Keratinocyte (primary cell): ENCODE measurements around the gene SLK. TPM values are rescaled to one million over a fixed set of nuclear protein-coding genes. Genes with fewer than 3 reads are reported as not detected.

Experiments used
- DNase-seq: peaks from one replicate; pipeline ENCODE4 v3.0.0-alpha.2; 2011; ENCODE audit warnings: low read depth, missing footprints, low spot score
- FAIRE-seq: peaks from 2 replicates; lab custom pipeline; 2011; peaks lifted over from hg19 to GRCh38; lab: Jason Lieb, UNC
- H2AFZ ChIP-seq: 2 replicates; pipeline ENCODE4 v1.6.0; 2012; ENCODE audit warnings: low read length, control low read depth, inconsistent platforms; ENCODE audit not compliant: control insufficient read depth
- H3K27ac ChIP-seq: 2 replicates; pipeline ENCODE4 v1.5.1; 2011; ENCODE audit warnings: low read length; ENCODE audit not compliant: control insufficient read depth, insufficient read depth
- H3K27me3 ChIP-seq: 3 replicates; pipeline ENCODE4 v1.6.0; 2011; ENCODE audit warnings: low read length; ENCODE audit not compliant: control insufficient read depth, insufficient read depth; ENCODE audit errors: extremely low read depth
- H3K36me3 ChIP-seq, 2 experiments: 2 replicates in 1 of 2; 3 replicates in 1 of 2; pipeline ENCODE4 v1.5.1; 2011; ENCODE audit warnings: low read length in 2 of 2, mild to moderate bottlenecking in 1 of 2; ENCODE audit not compliant: control insufficient read depth in 2 of 2, insufficient read depth in 2 of 2; ENCODE audit errors: extremely low read depth in 1 of 2
- H3K4me1 ChIP-seq: 3 replicates; pipeline ENCODE4 v1.5.1; 2011; ENCODE audit warnings: low read length; ENCODE audit not compliant: control insufficient read depth, insufficient read depth; ENCODE audit errors: extremely low read depth
- H3K4me2 ChIP-seq: 3 replicates; pipeline ENCODE4 v1.6.0; 2011; ENCODE audit warnings: low read depth, low read length; ENCODE audit not compliant: control insufficient read depth, insufficient read depth; ENCODE audit errors: extremely low read depth
- H3K4me3 ChIP-seq, 3 experiments: fragments of 200-600 bp in 1 of 3; sonication (generic) in 1 of 3; 2 replicates in 2 of 3; 3 replicates in 1 of 3; pipeline ENCODE4 v1.5.1; 2011 to 2016; ENCODE audit warnings: low read length in 3 of 3, mild to moderate bottlenecking in 3 of 3, control low read depth in 2 of 3, inconsistent platforms in 1 of 3, low read depth in 1 of 3, mixed read lengths in 1 of 3, mixed run types in 1 of 3, moderate library complexity in 1 of 3; ENCODE audit not compliant: control insufficient read depth in 2 of 3, insufficient read depth in 2 of 3; ENCODE audit errors: extremely low read depth in 1 of 3
- H3K79me2 ChIP-seq: 2 replicates; pipeline ENCODE4 v1.6.0; 2012; ENCODE audit warnings: low read length; ENCODE audit not compliant: control insufficient read depth, insufficient read depth
- H3K9ac ChIP-seq: 3 replicates; pipeline ENCODE4 v1.6.0; 2011; ENCODE audit warnings: low read length; ENCODE audit not compliant: control insufficient read depth, insufficient read depth; ENCODE audit errors: extremely low read depth
- H3K9me1 ChIP-seq: 3 replicates; pipeline ENCODE4 v1.6.0; 2011; ENCODE audit warnings: low read length; ENCODE audit not compliant: control insufficient read depth, insufficient read depth; ENCODE audit errors: extremely low read depth
- H3K9me3 ChIP-seq: 2 replicates; pipeline ENCODE4 v1.5.1; 2012; ENCODE audit warnings: low read depth, low read length; ENCODE audit not compliant: control insufficient read depth
- H4K20me1 ChIP-seq: 3 replicates; pipeline ENCODE4 v1.6.0; 2011; ENCODE audit warnings: low read length; ENCODE audit not compliant: control insufficient read depth, insufficient read depth; ENCODE audit errors: extremely low read depth
- CTCF ChIP-seq, 3 experiments: IDR thresholded peaks in 1 of 3; conservative IDR thresholded peaks in 1 of 3; optimal IDR thresholded peaks in 1 of 3; 2 replicates in 2 of 3; 3 replicates in 1 of 3; pipeline versions ENCODE3 to v1.5.1; 2011; ENCODE audit warnings: low read length in 3 of 3, mild to moderate bottlenecking in 3 of 3, moderate library complexity in 2 of 3, control low read depth in 1 of 3, inconsistent platforms in 1 of 3; ENCODE audit not compliant: insufficient read depth in 2 of 3; ENCODE audit errors: extremely low read depth in 1 of 3
- EZH2 ChIP-seq: IDR thresholded peaks from one replicate; pipeline ENCODE4 v1.6.1; 2012; ENCODE audit warnings: inconsistent platforms, mild to moderate bottlenecking, low read length, moderate library complexity
- dilution Hi-C: fragments of 300-500 bp; cut with MboI; formaldehyde crosslinking; loops from one replicate; pipeline ENCODE4 v1.7.0; 2020; ENCODE audit warnings: low sequenced_read_pairs; ENCODE audit not compliant: extremely low pct_ligation_motif_present
- polyA plus RNA-seq, 5 experiments: library from polyadenylated mRNA; depleted of rRNA in 3 of 5; stranded (reverse) in 3 of 5; stranded (forward) in 1 of 5; unstranded in 1 of 5; fragments of >200 nt; gene quantifications; 1 replicate in 1 of 5; 2 replicates in 3 of 5; 3 replicates in 1 of 5; pipeline versions ENCODE4 v1.2.1 to v1.2.3, GENCODE V29; 2011 to 2012; ENCODE audit warnings: missing spikeins in 2 of 5, low read depth in 1 of 5, low replicate concordance in 1 of 5

Gene SLK
- polyA plus RNA-seq, 1 donor (not counting 4 experiments of a cell fraction or from before 2014, with no cell fraction given): 36.7 TPM

DNA sequence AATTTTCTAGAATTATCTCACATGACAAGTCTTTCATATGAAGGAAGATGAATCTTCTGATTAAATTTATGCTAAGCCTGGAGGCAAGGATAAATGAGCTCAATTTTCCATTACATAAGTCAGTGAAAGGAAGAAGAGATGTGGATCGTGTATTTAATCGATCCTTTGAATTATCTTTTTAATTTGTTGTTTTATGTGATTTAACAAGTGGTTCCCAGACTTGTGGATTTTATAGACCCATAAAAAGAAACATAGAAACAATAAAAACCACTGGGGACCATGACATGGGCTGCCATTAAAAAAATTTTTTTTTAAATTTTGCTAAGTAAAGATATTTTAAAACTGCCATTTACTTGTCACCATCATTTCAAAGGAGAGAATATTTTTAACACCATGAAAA lies 45.0 kb downstream of the SLK start:
- no peak for TF ChIP-seq CTCF (optimal IDR thresholded peaks at IDR 0.05 in 1 of 3, IDR thresholded peaks at IDR 0.05 in 1 of 3, conservative IDR thresholded peaks at IDR 0.05 in 1 of 3; ENCODE audit: extremely low read depth in 1 of 3, insufficient read depth in 2 of 3, low read length in 3 of 3)
- TF ChIP-seq EZH2: no peak
- Histone ChIP-seq H3K79me2 (peaks cover 2% of the 10 kb centered on the region), H3K4me1 (no peaks in the 10 kb centered on the region), H3K27me3 (no peaks in the 10 kb centered on the region), H3K9me3 (no peaks in the 10 kb centered on the region), H2AFZ (no peak overlapping the region), H3K4me3 (no peak overlapping the region), H3K27ac (no peak overlapping the region), H3K36me3 (peaks cover 8 to 10% of the 10 kb centered on the region in 2 experiments), H3K4me2 (no peak overlapping the region), H4K20me1 (no peaks in the 10 kb centered on the region), H3K9ac (no peak overlapping the region), H3K9me1 (no peaks in the 10 kb centered on the region)
- dilution Hi-C loops: no loop called here
- no peak for FAIRE-seq
- DNase-seq: no peak

DNA sequence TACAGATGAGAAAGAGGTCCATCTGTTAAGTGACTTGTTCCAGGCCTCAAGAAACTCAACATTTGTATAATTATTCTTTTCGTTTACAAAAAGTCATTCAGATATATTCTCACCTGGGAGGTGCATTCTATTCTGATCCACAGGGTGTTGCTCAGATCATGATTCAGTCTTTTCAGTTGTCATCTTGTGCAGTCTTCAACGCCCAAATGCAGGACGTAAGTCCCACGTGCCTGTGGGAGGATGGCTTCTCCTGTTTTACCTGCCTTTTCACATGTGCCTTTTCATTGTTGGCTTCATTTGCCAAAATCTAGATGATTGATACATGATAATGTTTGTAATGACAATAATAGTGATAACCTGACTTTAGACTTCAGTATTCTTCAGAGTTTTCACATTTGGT lies 46.5 kb downstream of the SLK start:
- dilution Hi-C loops: no loop called here
- Histone ChIP-seq H2AFZ (no peak overlapping the region), H3K4me1 (no peaks in the 10 kb centered on the region), H3K79me2 (peaks cover 2% of the 10 kb centered on the region), H3K27me3 (no peaks in the 10 kb centered on the region), H4K20me1 (no peaks in the 10 kb centered on the region), H3K4me3 (no peak overlapping the region), H3K9me1 (no peaks in the 10 kb centered on the region), H3K9ac (no peak overlapping the region), H3K27ac (no peak overlapping the region), H3K36me3 (peaks cover 6 to 13% of the 10 kb centered on the region in 2 experiments), H3K4me2 (no peak overlapping the region), H3K9me3 (no peaks in the 10 kb centered on the region)
- DNase-seq: no peak
- no peak for FAIRE-seq
- TF ChIP-seq CTCF (optimal IDR thresholded peaks at IDR 0.05 in 1 of 3, IDR thresholded peaks at IDR 0.05 in 1 of 3, conservative IDR thresholded peaks at IDR 0.05 in 1 of 3; ENCODE audit: extremely low read depth in 1 of 3, insufficient read depth in 2 of 3, low read length in 3 of 3) (no peak), EZH2 (no peak)
